HG03196 (cell line): ENCODE data around the gene RABGAP1L.
"Not testable (repeated sequence)": the region's sequence is repeated elsewhere in the genome, so short reads cannot be mapped to it uniquely, and the experiment has no call there.

ENCODE experiments used
- ATAC-seq: cut with Tn5 transposase; IDR thresholded peaks from one replicate; pipeline ENCODE4 v1.9.1; 2021; ENCODE audit not compliant: unreplicated experiment

Gene RABGAP1L

GRCh38 chr1:174543421-174543820, 384.1 kb downstream of the RABGAP1L start:
- ATAC-seq = not testable (repeated sequence)

GRCh38 chr1:174550296-174550695, 391.0 kb downstream of the RABGAP1L start:
- ATAC-seq = no peak

- ATAC-seq = no peak
Measured at GRCh38 chr1:174556392-174556791, 397.1 kb downstream of the RABGAP1L start.

- ATAC-seq = no peak
Measured at GRCh38 chr1:174568551-174568950, 409.2 kb downstream of the RABGAP1L start.

- no peak for ATAC-seq
Measured at GRCh38 chr1:174569240-174569639, 409.9 kb downstream of the RABGAP1L start.

GRCh38 chr1:174572771-174573170, 413.5 kb downstream of the RABGAP1L start:
- no peak for ATAC-seq

- ATAC-seq = not testable (repeated sequence)
Measured at GRCh38 chr1:174576120-174576519, 416.8 kb downstream of the RABGAP1L start.

GRCh38 chr1:174577681-174578080, 418.4 kb downstream of the RABGAP1L start:
- no peak for ATAC-seq

GRCh38 chr1:174580801-174581200, 421.5 kb downstream of the RABGAP1L start:
- no peak for ATAC-seq

- ATAC-seq = no peak
Measured at GRCh38 chr1:174583316-174583715, 424.0 kb downstream of the RABGAP1L start.

GRCh38 chr1:174584071-174584470, 424.8 kb downstream of the RABGAP1L start:
- ATAC-seq = no peak

GRCh38 chr1:174588618-174589017, 429.3 kb downstream of the RABGAP1L start:
- not testable (repeated sequence) for ATAC-seq

GRCh38 chr1:174605198-174605597, 445.9 kb downstream of the RABGAP1L start:
- no peak for ATAC-seq

GRCh38 chr1:174606471-174606870, 447.2 kb downstream of the RABGAP1L start:
- ATAC-seq = no peak

- ATAC-seq = not testable (repeated sequence)
Measured at GRCh38 chr1:174617905-174618304, 458.6 kb downstream of the RABGAP1L start.

- no peak for ATAC-seq
Measured at GRCh38 chr1:174623324-174624035, 464.2 kb downstream of the RABGAP1L start.

- ATAC-seq = no peak
Measured at GRCh38 chr1:174626031-174627025, 467.0 kb downstream of the RABGAP1L start.

GRCh38 chr1:174637487-174637886, 478.2 kb downstream of the RABGAP1L start:
- ATAC-seq = no peak

- ATAC-seq = no peak
Measured at GRCh38 chr1:174639461-174639860, 480.1 kb downstream of the RABGAP1L start.

- no peak for ATAC-seq
Measured at GRCh38 chr1:174640783-174641182, 481.5 kb downstream of the RABGAP1L start.

- ATAC-seq = no peak
Measured at GRCh38 chr1:174642393-174642792, 483.1 kb downstream of the RABGAP1L start.

- no peak for ATAC-seq
Measured at GRCh38 chr1:174643206-174643605, 483.9 kb downstream of the RABGAP1L start.
